ENCODE results near the gene SLX9.
A peak's percentile ranks its signal among the peaks of the same experiment; 100 is the strongest.
"Not testable (repeated sequence)": the region's sequence is repeated elsewhere in the genome, so short reads cannot be mapped to it uniquely, and the experiment has no call there.

The SLX9 gene

DNA sequence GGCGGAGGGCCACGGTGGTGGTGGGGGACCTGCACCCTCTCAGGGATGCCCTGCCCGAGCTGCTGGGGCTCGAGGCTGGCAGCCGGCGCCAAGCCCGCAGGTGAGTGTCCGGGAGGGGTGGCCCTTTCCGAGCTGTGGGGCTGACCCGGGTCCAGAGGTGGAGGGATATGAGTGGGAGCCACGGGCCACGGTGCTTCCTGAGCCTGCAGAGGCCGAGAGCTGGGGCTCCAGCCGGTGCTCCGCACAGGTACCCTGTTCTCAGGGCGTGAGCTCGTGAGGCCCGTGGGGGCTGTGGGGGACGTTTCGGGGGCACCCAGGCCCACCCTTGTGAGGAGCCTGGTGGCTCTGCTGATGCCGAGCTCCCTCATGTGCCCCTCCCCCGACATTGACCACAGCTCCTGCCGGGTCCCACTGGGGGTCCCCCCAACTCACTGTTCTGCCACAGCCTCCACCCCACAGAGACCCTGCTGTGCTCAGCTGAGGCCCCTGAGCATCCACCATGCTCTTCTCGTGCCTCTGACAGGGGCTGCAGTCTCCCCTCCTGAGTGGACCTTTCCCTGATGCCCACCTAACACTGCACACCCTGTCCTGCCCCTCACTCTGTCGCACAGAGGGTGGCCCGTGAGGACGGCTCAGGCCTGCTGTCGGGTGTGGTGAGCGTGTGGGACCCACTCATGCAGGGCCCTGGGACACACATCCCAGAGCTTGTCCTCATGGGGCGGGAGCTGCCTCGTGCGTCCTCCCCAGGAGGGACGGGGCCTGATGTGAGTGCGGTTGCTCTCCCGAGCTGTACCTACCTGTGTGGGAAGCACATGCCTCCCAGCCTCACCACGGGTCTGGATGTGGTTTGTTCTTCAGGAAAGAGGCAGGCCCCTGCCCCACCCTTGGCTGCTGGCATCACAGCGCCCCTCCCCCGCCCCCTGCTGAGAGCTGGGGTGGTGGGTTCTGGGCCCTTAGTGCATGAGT, 27.5 kb downstream of the SLX9 start:
- no peak for FAIRE-seq
- DNase-seq (ENCODE audit: insufficient read length, low spot score), result no peak

DNA sequence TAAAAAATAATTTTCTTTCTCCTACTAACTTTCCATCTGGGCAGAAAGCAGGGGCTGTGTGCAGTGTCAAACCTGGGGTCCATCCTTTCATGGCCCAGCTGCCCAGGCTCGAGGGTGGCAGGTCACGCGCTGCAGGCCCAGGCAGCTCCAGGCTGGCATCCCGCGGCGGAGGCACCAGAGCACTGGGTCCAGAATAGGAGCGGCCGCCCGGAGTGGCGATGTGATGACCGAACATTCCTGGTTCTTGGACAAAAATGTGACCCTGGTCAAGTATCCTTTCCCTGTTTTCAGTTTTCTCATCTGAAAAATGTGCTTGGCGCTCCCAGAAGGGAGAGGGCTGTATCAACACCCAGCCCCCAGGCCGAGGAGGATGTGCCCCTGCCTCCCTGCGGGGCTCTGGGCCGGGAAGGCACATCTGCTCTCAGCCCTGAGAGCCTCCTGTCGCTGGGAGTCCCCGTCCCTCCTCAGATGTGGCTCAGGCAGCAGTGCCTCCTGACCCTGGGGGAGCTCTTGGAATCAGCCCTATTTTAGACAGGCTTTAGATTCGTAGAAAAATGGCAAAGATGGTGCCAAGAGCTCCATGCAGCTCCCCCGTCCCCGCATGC, 29.3 kb downstream of the SLX9 start:
- no peak for TF ChIP-seq POLR2A (IDR thresholded peaks at IDR 0.05; ENCODE audit: low read depth, low read length)
- FAIRE-seq (no peak), DNase-seq (ENCODE audit: insufficient read length, low spot score) (no peak)

More for the DNA sequence above, 27.5 kb downstream of the SLX9 start:
- TF ChIP-seq POLR2A (IDR thresholded peaks at IDR 0.05; ENCODE audit: low read depth, low read length), result no peak

DNA sequence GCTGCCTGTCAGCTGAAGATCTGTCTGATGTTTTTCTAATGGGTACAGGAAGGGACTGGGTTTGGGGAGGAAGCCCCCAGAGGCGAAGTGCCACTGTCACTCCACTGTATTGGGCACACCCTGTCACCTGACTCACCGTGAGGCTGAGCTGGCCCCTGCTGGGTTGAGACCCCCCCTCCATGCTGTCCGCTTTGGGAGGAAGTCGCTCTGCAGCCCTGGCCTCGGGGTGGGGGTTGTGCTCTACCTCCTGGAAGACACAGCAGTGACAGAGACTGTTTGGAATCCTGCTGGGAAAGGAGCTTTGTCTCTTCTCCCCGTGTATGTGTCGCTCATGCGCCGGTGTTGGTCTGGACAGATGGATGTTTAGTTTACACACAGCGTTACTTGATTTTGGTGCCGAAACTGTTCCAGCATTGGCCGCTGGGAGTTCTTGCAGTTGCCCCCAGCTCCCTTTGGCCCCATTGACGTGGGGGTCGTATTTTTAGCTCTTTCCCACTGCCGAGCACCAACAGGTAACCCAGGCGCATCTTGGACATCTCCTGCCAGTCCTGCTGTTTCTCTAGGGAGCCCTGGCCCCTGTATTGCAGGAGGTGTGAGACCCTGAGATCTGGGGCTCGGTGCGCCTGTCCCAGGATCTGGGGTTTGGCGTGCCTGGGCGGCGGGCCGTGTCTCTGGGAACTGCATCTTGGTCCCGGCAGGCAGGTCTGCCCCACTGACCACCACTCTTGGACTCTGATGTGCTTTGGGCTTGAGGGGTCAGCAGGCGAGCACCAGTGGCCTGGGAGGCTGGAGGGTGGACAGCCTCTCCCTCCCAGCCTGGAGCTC, 30.3 kb downstream of the SLX9 start:
- no peak for DNase-seq (ENCODE audit: insufficient read length, low spot score)

DNA sequence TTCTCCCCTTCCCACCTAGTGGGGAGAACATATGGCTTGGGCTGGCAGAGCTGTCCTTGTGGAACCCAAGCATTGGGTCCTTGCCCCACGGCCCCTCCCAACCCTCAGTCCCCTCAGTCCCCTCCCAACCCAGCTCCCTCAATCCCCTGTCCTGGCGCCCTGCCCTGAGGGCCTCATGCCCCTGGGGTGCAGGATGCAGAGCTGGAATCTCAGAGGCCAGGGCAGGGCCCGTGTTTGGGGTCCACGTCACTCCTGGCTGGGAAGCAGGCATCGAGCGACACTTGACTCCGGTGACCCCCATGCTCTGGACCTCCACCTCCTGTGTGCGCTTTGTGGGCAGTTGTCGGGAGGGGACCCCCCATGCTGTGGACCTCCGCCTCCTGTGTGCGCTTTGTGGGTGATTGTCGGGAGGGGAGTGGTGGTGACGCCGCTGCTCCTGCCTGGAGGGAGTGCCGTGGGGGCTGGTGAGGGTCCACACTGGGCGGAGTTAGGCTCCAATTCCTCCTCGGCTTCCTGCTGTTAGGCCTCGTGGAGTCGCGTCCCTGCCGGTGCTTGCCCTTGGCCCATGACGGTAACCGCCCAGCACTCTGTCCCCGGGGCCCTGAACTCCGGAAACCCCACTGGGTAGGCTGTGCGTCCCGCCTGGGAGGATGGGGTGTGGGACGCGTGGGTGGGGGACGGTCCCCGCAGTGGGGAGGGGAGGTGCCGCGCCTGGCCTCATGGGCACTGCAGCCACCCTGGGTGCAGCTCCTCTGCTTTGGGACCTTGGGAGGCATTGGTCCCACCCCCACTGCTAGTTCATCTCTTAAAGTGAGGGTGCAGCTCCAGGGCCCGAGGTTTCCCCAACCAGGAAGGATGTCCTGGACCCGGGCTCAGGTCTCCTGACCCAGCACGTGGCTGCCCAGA, 31.2 kb downstream of the SLX9 start:
- DNase-seq (ENCODE audit: insufficient read length, low spot score) (no peak), FAIRE-seq (no peak)
- no peak for TF ChIP-seq POLR2A (IDR thresholded peaks at IDR 0.05; ENCODE audit: low read depth, low read length)

More for the DNA sequence above, 30.3 kb downstream of the SLX9 start:
- no peak for FAIRE-seq
- no peak for TF ChIP-seq POLR2A (IDR thresholded peaks at IDR 0.05; ENCODE audit: low read depth, low read length)

DNA sequence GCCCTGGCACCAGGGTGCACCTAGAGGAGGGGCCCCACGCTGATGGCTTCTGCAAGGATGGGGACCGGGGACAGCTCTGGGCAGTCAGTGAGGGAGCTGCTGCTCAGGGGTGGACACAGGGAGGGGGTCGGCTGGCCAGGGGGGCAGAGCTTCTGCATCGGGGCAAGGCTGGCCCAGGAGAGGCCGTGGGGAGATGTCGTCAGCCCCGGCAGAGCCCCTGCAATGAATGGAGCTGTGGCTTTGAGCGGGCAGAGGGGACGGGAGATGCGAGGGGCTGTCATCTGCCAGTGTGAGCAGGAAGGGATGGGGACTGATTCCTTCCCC, 31.8 kb downstream of the SLX9 start:
- no peak for FAIRE-seq
- no peak for DNase-seq (ENCODE audit: insufficient read length, low spot score)
- TF ChIP-seq POLR2A (IDR thresholded peaks at IDR 0.05; ENCODE audit: low read depth, low read length), result no peak

DNA sequence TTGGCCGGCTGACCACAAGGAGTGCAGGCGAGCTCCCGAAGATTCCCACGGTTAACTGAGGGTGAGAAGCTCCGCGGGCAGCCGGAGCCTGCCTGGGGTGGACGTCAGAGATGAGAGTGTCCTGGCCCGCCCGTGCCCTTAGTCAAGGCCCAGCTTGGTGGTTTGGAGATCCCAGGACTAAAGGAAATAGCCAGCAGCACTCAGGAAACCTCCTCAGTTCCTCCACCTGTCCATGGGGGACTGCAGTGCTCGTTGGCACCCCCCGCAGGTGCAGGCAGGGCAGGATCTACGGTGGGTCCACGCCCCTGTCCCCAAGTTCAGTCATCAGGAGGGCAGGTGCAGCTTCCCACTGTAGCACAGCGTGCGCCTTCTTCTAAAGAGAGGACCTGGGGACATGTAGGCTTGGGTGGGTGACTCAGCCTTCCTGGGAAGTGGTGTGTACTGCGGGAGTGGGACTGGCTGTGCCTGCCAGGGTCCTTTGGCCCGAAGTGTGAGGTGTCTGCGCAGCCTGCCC, 32.5 kb downstream of the SLX9 start:
- DNase-seq (ENCODE audit: insufficient read length, low spot score) (no peak), FAIRE-seq (no peak)
- TF ChIP-seq POLR2A (IDR thresholded peaks at IDR 0.05; ENCODE audit: low read depth, low read length), result no peak

DNA sequence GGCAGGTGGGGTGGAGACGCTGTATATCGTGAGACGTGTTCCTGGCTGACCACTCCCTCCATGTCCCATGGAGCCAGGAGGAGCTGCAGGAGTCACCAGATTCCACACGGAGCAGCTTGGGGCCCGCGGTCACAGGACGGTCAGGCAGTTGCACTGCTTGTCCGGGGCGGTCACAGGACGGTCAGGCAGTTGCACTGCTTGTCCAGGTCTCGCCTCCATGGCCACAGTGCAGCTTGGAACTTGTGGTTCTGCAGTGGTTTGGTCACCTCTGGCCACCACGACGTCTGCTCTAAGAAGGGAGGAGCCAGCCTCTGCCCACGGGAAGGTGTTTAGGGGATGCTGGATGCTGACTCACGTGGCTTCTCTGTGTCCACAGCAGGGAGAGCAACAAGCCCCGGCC, 33.0 kb downstream of the SLX9 start:
- no peak for FAIRE-seq
- no peak for TF ChIP-seq POLR2A (IDR thresholded peaks at IDR 0.05; ENCODE audit: low read depth, low read length)
- DNase-seq (ENCODE audit: insufficient read length, low spot score), result peak; percentile 84

DNA sequence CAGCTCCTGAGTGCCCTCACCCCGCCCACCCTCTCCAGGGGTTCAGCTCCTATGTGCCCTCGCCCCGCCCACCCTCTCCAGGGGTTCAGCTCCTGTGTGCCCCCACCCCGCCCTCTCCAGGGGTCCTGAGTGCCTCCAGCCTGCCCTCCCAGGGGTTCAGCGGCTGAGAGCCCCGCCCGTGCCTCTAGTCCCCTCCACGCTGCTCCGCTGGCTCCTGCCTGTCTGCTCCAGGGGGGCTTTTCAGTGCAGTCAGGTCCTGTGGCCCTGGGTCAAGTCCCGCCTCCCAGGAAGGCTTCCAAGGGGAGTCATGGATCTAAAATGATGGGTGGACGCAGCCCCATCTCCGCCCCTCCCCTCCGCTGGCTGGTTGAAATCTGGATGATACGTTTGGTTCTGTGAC, 33.8 kb downstream of the SLX9 start:
- DNase-seq (ENCODE audit: insufficient read length, low spot score) (no peak), FAIRE-seq (no peak)
- no peak for TF ChIP-seq POLR2A (IDR thresholded peaks at IDR 0.05; ENCODE audit: low read depth, low read length)

DNA sequence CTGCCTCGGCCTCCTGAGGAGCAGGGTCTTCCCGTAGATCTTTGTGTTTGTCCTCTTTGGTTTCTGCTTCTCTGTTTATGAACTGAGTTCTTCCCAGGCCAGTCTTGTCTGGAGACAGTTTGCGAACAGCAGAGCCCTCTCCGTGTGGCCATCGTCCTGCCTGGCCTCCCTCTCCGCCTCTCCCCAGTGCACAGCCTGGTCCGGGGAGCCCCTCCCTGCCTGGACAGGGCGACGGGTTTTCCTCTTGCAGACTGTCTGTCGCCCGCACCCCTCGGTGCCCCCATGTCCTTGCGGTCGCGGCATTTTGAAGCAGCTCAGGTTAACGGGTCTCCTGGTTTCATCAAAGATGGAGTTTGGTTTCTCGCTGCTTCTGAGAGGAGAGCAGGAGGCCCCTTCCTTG, 34.8 kb downstream of the SLX9 start:
- FAIRE-seq (no peak), DNase-seq (ENCODE audit: insufficient read length, low spot score) (no peak)
- no peak for TF ChIP-seq POLR2A (IDR thresholded peaks at IDR 0.05; ENCODE audit: low read depth, low read length)

DNA sequence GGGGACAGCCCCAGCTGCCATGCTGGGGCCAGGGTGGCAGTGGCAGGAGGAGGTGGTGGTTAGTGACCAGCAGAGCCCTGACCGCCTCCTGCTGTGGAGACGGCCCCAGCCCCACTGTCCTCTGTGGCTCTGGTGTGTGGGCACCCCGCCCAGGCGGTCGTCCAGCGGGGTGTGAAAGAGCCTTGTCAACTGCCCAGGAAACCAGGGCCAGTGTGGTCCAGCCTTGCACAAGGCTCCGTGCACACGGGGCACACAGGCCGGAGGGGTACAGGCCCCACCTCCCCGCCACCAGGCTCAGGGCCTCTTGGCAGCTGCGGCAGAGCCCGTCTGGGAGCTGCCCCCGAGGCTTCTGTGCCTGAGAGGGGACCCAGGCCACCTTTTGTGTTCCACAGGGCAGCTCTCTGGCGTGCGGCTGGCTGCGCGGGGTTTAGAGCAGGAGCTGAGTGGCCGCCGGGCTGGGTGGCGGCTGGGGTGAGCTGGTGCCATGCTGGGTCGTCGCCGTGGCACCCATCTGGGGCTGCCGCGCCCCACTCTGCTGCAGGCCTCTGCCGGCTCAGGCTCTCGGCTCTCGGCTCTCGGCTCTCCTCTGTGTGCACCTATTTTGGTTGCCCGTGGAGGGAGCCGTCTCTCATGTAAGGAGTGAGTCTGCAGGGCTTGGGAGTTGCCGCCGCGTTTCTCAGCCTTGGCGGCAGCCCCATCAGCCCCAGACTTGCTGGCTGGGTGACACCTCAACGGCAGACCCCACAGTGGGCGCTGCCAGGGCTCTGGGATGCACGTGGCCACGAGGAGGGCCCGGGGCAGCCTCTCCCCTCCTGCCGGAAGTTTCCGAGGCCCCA, 36.1 kb downstream of the SLX9 start:
- DNase-seq (ENCODE audit: insufficient read length, low spot score) (no peak), FAIRE-seq (no peak)
- TF ChIP-seq POLR2A (IDR thresholded peaks at IDR 0.05; ENCODE audit: low read depth, low read length), result no peak

DNA sequence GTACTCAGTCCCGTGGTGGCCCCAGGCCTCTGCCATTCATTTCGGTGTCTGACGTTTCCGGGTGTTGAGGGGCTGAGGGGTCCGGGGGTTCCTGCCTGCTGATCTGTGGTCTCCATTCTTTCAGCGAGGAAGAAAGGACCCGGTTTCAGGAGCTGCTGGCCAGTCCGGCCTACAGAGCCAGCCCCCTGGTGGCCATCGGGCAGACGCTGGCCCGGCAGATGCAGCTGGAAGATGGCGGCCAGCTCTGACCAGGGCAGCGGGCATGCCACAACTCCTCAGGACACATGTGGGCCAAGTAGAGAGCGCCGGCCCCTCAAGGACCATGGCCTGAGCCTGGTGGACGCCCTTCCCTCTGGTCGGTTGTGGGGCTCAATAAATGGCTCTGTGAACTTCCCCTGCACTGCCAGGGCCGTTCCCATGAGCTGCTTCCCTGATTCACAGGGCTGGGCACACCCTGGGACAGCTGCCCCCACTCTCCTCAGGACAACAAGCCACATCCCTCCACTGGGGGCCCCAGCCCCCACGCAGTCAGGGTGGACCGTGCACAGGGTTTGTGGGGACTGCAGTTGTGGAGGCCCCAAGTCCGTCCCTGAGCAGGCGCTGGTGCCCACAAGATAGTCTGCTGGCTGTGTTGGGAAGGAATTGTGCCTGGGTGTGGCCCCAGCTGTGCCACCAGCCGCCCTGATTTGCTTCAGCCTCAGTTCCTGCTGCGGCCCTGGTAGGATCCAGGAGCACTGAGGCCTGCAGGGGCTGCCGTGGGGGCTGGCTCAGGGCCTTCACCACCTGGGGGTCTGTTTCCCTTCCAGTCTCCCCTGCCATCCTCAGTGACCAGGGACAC, 36.9 kb downstream of the SLX9 start:
- FAIRE-seq; DNase-seq (ENCODE audit: insufficient read length, low spot score): not testable (repeated sequence)
